Frontal cortex (tissue), 4 donors: Measurements from ENCODE around the gene MCM5. TPM values are rescaled to one million over a fixed set of nuclear protein-coding genes. Genes with fewer than 3 reads are reported as not detected.
A peak's percentile ranks its signal among the peaks of the same experiment; 100 is the strongest.
"Not testable (repeated sequence)": the region's sequence is repeated elsewhere in the genome, so short reads cannot be mapped to it uniquely, and the experiment has no call there.

ENCODE experiments used
- DNase-seq, 2 donors: peaks; one replicate each; pipeline ENCODE4 v3.0.0; 2012; ENCODE audit warnings: low spot score in 2 of 2
- FAIRE-seq: peaks from 2 replicates; lab custom pipeline; 2012; peaks lifted over from hg19 to GRCh38; lab: Jason Lieb, UNC
- total RNA-seq: library from RNA; depleted of rRNA; stranded (reverse); fragments of >200 nt; gene quantifications from one replicate; pipeline ENCODE4 v1.2.3, GENCODE V29; 2014
- donor health status: control.
- donor health status: control.
- donor health status: control.

MCM5 gene
- total RNA-seq, 1 donor from 2014 or later = 9.4 TPM

- DNase-seq (no peak), FAIRE-seq (no peak)
Measured at GRCh38 chr22:35463231-35463933, 63.4 kb downstream of the MCM5 start.

GRCh38 chr22:35464399-35464798, 64.5 kb downstream of the MCM5 start:
- DNase-seq (no peak), FAIRE-seq (no peak)

- DNase-seq = no peak
- no peak for FAIRE-seq
Measured at GRCh38 chr22:35465109-35465701, 65.3 kb downstream of the MCM5 start.

- FAIRE-seq = no peak
- DNase-seq = peak; percentile 44 to 72
Measured at GRCh38 chr22:35467681-35468434, 67.9 kb downstream of the MCM5 start.

GRCh38 chr22:35470903-35471321, 71.0 kb downstream of the MCM5 start:
- no peak for DNase-seq
- FAIRE-seq = no peak

GRCh38 chr22:35471566-35471965, 71.6 kb downstream of the MCM5 start:
- not testable (repeated sequence) for FAIRE-seq, DNase-seq

GRCh38 chr22:35472488-35472887, 72.5 kb downstream of the MCM5 start:
- FAIRE-seq (no peak), DNase-seq (no peak)

- FAIRE-seq = no peak
- no peak for DNase-seq
Measured at GRCh38 chr22:35473971-35474370, 74.0 kb downstream of the MCM5 start.

Other genes with a start within 250 kb of the MCM5 start
- 22.0 TPM for gene HMGXB4, start 142.6 kb upstream of the MCM5 start, total RNA-seq
- gene TOM1, start 100.2 kb upstream of the MCM5 start, total RNA-seq = 6.9 TPM
- gene HMOX1, start 19.0 kb upstream of the MCM5 start, total RNA-seq = 2.9 TPM
- 1.2 TPM for gene RASD2, start 140.7 kb downstream of the MCM5 start, total RNA-seq
- gene MB, start 217.2 kb downstream of the MCM5 start, total RNA-seq = not detected
- 0.82 TPM for gene APOL6, start 248.3 kb downstream of the MCM5 start, total RNA-seq